Astrocyte of the cerebellum (primary cell): Measurements from ENCODE around the gene ZFPM1.

Source experiments
- DNase-seq: peaks from one replicate; pipeline ENCODE4 v3.0.0-alpha.2; 2011; ENCODE audit warnings: low read depth
- H3K4me3 ChIP-seq: 2 replicates; pipeline ENCODE4 v1.5.1; 2011; ENCODE audit warnings: mild to moderate bottlenecking, low read depth, low read length, moderate library complexity
- CTCF ChIP-seq: IDR thresholded peaks from 2 replicates; pipeline ENCODE4 v1.5.1; 2012; ENCODE audit warnings: low read length, low read depth, moderate library complexity, mild to moderate bottlenecking; ENCODE audit errors: missing control alignments
- in situ Hi-C: cut with HindIII; loops from 2 replicates; pipeline ENCODE4 v1.10.0; 2017; ENCODE audit warnings: low sequenced_read_pairs

The ZFPM1 gene

GRCh38 chr16:88502776-88503280, 49.7 kb downstream of the ZFPM1 start:
- no peak for TF ChIP-seq CTCF
- DNase-seq: no peak
- H3K4me3 ChIP-seq: no peak overlapping the region
- in situ Hi-C loops: no loop called here

DNA sequence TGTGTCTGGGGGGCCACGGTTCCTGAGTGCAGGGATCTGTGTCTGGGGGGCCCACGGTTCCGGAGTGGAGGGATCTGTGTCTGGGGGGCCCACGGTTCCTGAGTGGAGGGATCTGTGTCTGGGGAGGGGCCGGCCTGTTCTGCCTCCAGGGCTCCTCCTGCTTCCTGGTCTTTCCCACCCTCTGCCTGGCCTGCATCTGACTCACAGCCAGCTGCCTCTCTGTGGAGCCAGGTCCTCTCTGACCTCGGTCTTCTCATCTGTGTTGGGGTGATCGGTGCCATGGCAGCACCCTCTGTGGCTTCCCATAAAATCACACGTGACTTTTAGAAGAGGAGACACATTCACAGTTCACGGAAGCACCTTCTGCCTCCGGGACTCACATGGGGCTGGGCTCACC, 50.3 kb downstream of the ZFPM1 start:
- DNase-seq: no peak
- in situ Hi-C loops: no loop called here
- TF ChIP-seq CTCF: no peak
- no peak overlapping the region for H3K4me3 ChIP-seq

GRCh38 chr16:88503771-88504488, 50.9 kb downstream of the ZFPM1 start:
- no peak for TF ChIP-seq CTCF
- in situ Hi-C loops: no loop called here
- DNase-seq: no peak
- H3K4me3 ChIP-seq: no peak overlapping the region

DNA sequence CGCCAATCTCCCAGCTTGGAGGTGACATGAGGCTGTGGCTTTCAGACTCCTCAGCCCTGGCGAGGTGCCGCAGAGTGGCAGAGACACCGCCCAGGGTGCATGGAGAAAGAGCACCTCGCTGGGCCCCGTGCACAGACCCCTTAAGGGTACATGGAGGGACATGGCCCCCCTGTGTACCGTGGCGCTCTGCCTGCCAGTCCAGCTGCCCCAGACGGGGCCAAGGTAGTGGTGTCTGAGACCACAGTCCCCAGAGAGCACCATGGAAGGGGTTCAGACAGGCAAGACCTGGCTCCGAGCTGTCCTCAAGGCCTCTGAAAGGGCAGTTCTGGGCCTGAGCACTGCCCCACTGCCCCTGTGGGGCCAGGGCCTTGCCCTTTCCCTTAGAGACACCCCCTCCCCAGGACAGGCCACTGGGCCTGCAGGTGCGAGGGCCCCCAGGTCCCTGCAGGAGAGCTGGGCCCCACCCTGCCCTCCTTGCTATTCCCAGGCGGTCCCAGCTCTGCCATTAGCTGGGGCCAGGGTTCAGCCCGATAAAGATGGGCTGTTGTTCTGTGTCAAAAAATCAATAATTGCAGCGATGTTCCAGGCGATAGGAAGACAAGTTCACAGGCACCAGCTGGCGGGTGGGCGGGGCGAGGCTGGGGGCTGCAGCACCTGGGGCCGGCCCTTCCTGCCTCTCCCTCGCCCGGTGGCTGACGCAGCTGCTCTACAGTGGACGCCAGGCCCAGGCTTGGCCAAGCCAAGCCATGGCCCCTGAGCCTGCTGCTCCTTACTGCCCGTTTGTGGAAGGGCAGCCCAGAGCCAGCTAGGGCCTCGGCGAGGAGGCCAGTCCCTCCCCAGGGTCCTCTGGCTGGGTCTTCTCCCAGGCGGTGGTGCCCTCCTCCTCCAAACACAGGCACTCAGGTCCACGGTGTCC, 51.7 kb downstream of the ZFPM1 start:
- no peak for DNase-seq
- TF ChIP-seq CTCF: no peak
- H3K4me3 ChIP-seq: no peak overlapping the region
- in situ Hi-C loops: no loop called here

DNA sequence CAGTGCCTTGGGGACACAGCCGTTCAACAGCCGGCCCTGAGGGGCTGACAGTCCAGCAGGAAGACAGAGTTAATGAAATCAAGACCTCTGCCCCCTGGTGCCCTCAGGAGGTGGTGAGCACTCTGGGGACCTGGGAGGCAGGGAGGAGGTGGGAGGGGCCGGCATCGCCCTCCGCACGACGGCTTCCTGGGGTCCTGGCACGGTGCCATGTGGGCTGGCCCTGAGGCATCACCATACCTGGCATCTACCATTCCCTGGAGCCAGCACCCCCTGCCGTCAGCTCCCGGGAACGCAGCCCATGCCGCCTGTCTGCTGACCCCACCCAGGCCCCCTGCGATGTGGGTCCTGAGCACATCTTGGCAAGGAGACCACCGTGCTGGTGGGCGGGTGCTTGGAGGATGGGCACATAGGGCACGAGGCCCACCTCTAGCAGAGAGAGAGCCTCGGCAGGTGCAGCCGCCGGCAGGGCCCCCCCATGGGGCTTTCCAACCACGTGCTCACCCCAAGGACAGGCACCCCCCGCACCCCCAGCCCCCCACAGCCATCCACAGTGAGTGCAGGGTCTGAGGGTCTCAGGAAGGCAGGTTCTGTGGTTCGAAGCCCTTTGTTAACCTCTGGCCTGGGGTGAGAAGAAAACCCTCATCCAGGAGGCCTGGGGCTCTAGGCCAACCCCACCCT, 52.5 kb downstream of the ZFPM1 start:
- in situ Hi-C loops: no loop called here
- H3K4me3 ChIP-seq: no peak overlapping the region
- TF ChIP-seq CTCF: peak; percentile 50
- no peak for DNase-seq

- in situ Hi-C loops: no loop called here
- TF ChIP-seq CTCF: no peak
- no peak for DNase-seq
- H3K4me3 ChIP-seq: no peak overlapping the region
Measured at GRCh38 chr16:88506723-88507122, 53.6 kb downstream of the ZFPM1 start.
